Lung (tissue), 16 donors: ENCODE results near the gene NOS1. TPM values are rescaled to one million over a fixed set of nuclear protein-coding genes. Genes with fewer than 3 reads are reported as not detected.

Experiments
- ATAC-seq: fragments of 200-7000 bp; cut with Tn5 transposase; one replicate; pipeline ENCODE4 v1.9.1; 2020; ENCODE audit warnings: moderate number of reproducible peaks; ENCODE audit not compliant: insufficient read depth, low FRiP score
- DNase-seq, 3 donors: peaks; one replicate each; pipeline ENCODE4 v3.0.0-alpha.2; 2013 to 2017
- H3K27ac ChIP-seq, 2 donors: one replicate each; pipeline ENCODE4 v1.5.1; 2013; ENCODE audit warnings: mild to moderate bottlenecking in 2 of 2, moderate library complexity in 2 of 2, control low read depth in 1 of 2, inconsistent platforms in 1 of 2, low read depth in 1 of 2, low read length in 1 of 2
- H3K27me3 ChIP-seq, 3 donors: one replicate each; pipeline ENCODE4 v1.5.1; 2013; ENCODE audit warnings: low read length in 2 of 3; ENCODE audit not compliant: control insufficient read depth in 3 of 3, insufficient read depth in 3 of 3
- H3K36me3 ChIP-seq, 4 donors: one replicate each; pipeline ENCODE4 v1.5.1; 2013; ENCODE audit warnings: low read length in 4 of 4, mild to moderate bottlenecking in 1 of 4, moderate library complexity in 1 of 4; ENCODE audit not compliant: control insufficient read depth in 4 of 4, insufficient read depth in 4 of 4
- H3K4me1 ChIP-seq, 5 donors: one replicate each; pipeline ENCODE4 v1.5.1; 2013; ENCODE audit warnings: low read length in 5 of 5, mild to moderate bottlenecking in 2 of 5, moderate library complexity in 1 of 5; ENCODE audit not compliant: control insufficient read depth in 5 of 5, insufficient read depth in 5 of 5
- H3K4me3 ChIP-seq: one replicate; pipeline ENCODE4 v1.5.1; 2013; ENCODE audit warnings: mild to moderate bottlenecking, control low read depth, moderate library complexity
- H3K9ac ChIP-seq, 2 donors: one replicate each; pipeline ENCODE4 v1.5.1; 2013; ENCODE audit warnings: low read length in 2 of 2, control low read depth in 1 of 2; ENCODE audit not compliant: insufficient read depth in 1 of 2
- H3K9me3 ChIP-seq, 4 donors: one replicate each; pipeline ENCODE4 v1.5.1; 2013; ENCODE audit warnings: low read length in 3 of 4, mild to moderate bottlenecking in 1 of 4, moderate library complexity in 1 of 4; ENCODE audit not compliant: control insufficient read depth in 4 of 4, insufficient read depth in 3 of 4
- CTCF ChIP-seq: IDR thresholded peaks from 2 replicates; pipeline ENCODE4 v1.5.1; 2012; ENCODE audit warnings: mild to moderate bottlenecking; ENCODE audit errors: control extremely low read depth, extremely low read depth
- WGBS, 2 donors: extraction: QIAGEN DNeasy Blood & Tissue Kit; methylation state at CpG; one replicate each; pipeline ENCODE4 v1.1.7; 2013; 5-methylcytosine and 5-hydroxymethylcytosine counted together
- long read RNA-seq, 5 donors: transcript quantifications; one replicate each; lab custom pipeline, GENCODE V29; 2026
- polyA plus RNA-seq, 2 donors: library from polyadenylated mRNA; stranded (reverse); fragments of 200-250 nt; gene quantifications; one replicate each; pipeline ENCODE4 v1.2.1, GENCODE V29; 2013
- total RNA-seq, 2 donors: library from RNA; depleted of rRNA in 1 of 2; stranded (reverse); fragments of >200 nt in 1 of 2; gene quantifications; one replicate each; pipeline ENCODE4 v1.2.1, GENCODE V29; 2014 to 2021
- donor health status: control.
- donor health status: control.
- donor health status: Bipolar disorder and iron deficiency.
- donor health status: healthy.
- donor health status: DM: yes; HTN: yes; CAD: no.

NOS1 gene
- total RNA-seq = 1 to 10 TPM in 1 of 2 donors, under 1 TPM in 1; 0.80 to 2.4 TPM
- polyA plus RNA-seq = under 1 TPM; 0.25 to 0.69 TPM
- long read RNA-seq, donor 1 = 0 reads
- long read RNA-seq, donor 2 = 0 reads
- long read RNA-seq, donor 3 = 0 reads
- long read RNA-seq, donor 4 = 0 reads
- long read RNA-seq, donor 5 = 0 reads

DNA sequence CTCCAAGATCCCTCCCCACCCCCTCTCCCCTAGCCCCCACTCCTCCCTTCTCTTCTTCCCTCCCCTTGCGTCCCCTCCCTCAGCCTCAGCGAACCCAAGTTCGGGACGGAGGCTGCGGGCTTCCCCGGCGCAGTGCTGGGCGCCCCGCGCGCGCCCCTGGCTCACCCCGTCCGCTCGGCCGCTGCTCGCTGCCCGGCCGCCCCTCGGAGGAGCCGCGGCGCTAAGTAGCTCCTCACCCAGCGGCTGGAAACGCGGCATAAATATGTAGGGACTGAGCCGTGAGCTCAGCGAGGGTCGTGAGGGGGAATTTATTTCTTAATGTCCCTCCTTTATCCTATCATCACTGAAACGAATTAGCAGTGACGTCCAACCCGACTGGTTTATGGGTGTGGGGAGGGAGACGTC, at the start of gene NOS1:
TSS of gene NOS1 (minus strand) at position 280 of the 405 bp plus-strand sequence. CDS start 30,557 bp downstream, outside the sequence.
- no peaks in the 10 kb centered on the region for H3K36me3 ChIP-seq
- TF ChIP-seq CTCF = no peak
- DNase-seq (no peak), ATAC-seq (no peak)
- H3K4me3 ChIP-seq = peak within 1 kb of the TSS; percentile 7
- H3K9me3 ChIP-seq = peaks cover 0 to 5% (median 0%) of the 10 kb centered on the region in 4 donors
- 4% methylated on average over 30 to 33 of the region's 33 CpGs for WGBS, 2 donors
- peaks cover 10 to 81% (median 65%) of the 10 kb centered on the region in 3 donors for H3K27me3 ChIP-seq
- no peak within 1 kb of the TSS for H3K27ac ChIP-seq
- H3K4me1 ChIP-seq = peaks cover 0 to 2% (median 0%) of the 10 kb centered on the region in 5 donors
- no peak within 1 kb of the TSS for H3K9ac ChIP-seq

GRCh38 chr12:117409286-117409685, 47.9 kb upstream of the NOS1 start:
- DNase-seq = no peak
- H3K9me3 ChIP-seq = peaks cover 0 to 1% (median 0%) of the 10 kb centered on the region in 4 donors
- H3K27me3 ChIP-seq = no peaks in the 10 kb centered on the region
- TF ChIP-seq CTCF = no peak
- no peaks in the 10 kb centered on the region for H3K36me3 ChIP-seq
- no peak overlapping the region for H3K9ac ChIP-seq
- no peak overlapping the region for H3K4me3 ChIP-seq
- peaks cover 0 to 12% (median 6%) of the 10 kb centered on the region in 5 donors for H3K4me1 ChIP-seq
- H3K27ac ChIP-seq = no peak overlapping the region
- ATAC-seq = no peak

- Histone ChIP-seq H3K9me3 (peaks cover 0 to 7% (median 2%) of the 10 kb centered on the region in 4 donors), H3K36me3 (no peaks in the 10 kb centered on the region), H3K4me3 (no peak overlapping the region), H3K9ac (peak overlapping the region in 1 of 2 donors; percentile 35), H3K27ac (peak overlapping the region in 1 of 2 donors; percentile 26), H3K27me3 (no peaks in the 10 kb centered on the region), H3K4me1 (peaks cover 0 to 12% (median 6%) of the 10 kb centered on the region in 5 donors)
- TF ChIP-seq CTCF = no peak
- 43 to 44% methylated on average over 11 of the region's 11 CpGs for WGBS, 2 donors
- peak; percentile 87 to 97 (median 92) for DNase-seq
- ATAC-seq = peak; percentile 64
Measured at GRCh38 chr12:117408161-117408791, 46.9 kb upstream of the NOS1 start.
